ENCODE measurements around the gene ZKSCAN4.

GRCh38 chr6:28258877-28259777 lies 7.1 kb upstream of the ZKSCAN4 start, which contains the start of gene NKAPL:
- TF ChIP-seq EZH2 (IDR thresholded peaks at IDR 0.05; ENCODE audit: insufficient read depth, low read length) (no peak), CTCF (IDR thresholded peaks at IDR 0.05; ENCODE audit: insufficient read depth, low read depth, low read length) (no peak)
